Stimulated activated memory B cell treated with anti-CD40 and anti-IgM and Interleukin-4, amounts not matched to agents 10 μg/mL and 1 μg/mL and 100 μg/mL, for 72 hours (primary cell): ENCODE measurements around the gene SEC61G.

ENCODE experiments used
- ATAC-seq: fragments of 150-1000 bp; cut with Tn5 transposase; 2 replicates; pipeline ENCODE4 v1.10.0; 2021
- H3K27ac Mint-ChIP-seq: one replicate; pipeline ENCODE4 v1.8.0; 2022; ENCODE audit warnings: mild to moderate bottlenecking, mixed read lengths
- H3K27me3 Mint-ChIP-seq: one replicate; pipeline ENCODE4 v1.8.0; 2022; ENCODE audit warnings: mixed read lengths
- H3K36me3 Mint-ChIP-seq: one replicate; pipeline ENCODE4 v1.8.0; 2022; ENCODE audit warnings: mixed read lengths
- H3K4me1 Mint-ChIP-seq: one replicate; pipeline ENCODE4 v1.8.0; 2022; ENCODE audit warnings: mixed read lengths
- H3K4me3 Mint-ChIP-seq: one replicate; pipeline ENCODE4 v1.8.0; 2022; ENCODE audit warnings: mild to moderate bottlenecking, moderate library complexity, mixed read lengths
- H3K9me3 Mint-ChIP-seq: one replicate; pipeline ENCODE4 v1.8.0; 2022; ENCODE audit warnings: mixed read lengths

The SEC61G gene

GRCh38 chr7:54758702-54759592 is at the start of gene SEC61G:
Gene SEC61G, minus strand, starts transcription at chr7:54759211. Its CDS starts 1,623 bp downstream, at chr7:54757588.
- Mint-ChIP-seq H3K27me3 (no peaks in the 10 kb centered on the region), H3K4me1 (peaks cover 13% of the 10 kb centered on the region), H3K36me3 (peaks cover 5% of the 10 kb centered on the region), H3K9me3 (no peaks in the 10 kb centered on the region), H3K27ac (peak within 1 kb of the TSS; percentile 96), H3K4me3 (peak within 1 kb of the TSS; percentile 98)
- peak; percentile 98 for ATAC-seq

- no peak for ATAC-seq
- Mint-ChIP-seq H3K36me3 (no peaks in the 10 kb centered on the region), H3K27ac (no peak overlapping the region), H3K27me3 (peaks cover 36% of the 10 kb centered on the region), H3K4me3 (no peak overlapping the region), H3K9me3 (no peaks in the 10 kb centered on the region), H3K4me1 (no peaks in the 10 kb centered on the region)
These were observed 43.8 kb upstream of the SEC61G start for GRCh38 chr7:54802841-54803240.

GRCh38 chr7:54802114-54802513 is 43.1 kb upstream of the SEC61G start:
- H3K9me3 Mint-ChIP-seq = no peaks in the 10 kb centered on the region
- ATAC-seq = no peak
- H3K27ac Mint-ChIP-seq = no peak overlapping the region
- no peaks in the 10 kb centered on the region for H3K36me3 Mint-ChIP-seq
- H3K27me3 Mint-ChIP-seq = peaks cover 36% of the 10 kb centered on the region
- H3K4me3 Mint-ChIP-seq = no peak overlapping the region
- no peaks in the 10 kb centered on the region for H3K4me1 Mint-ChIP-seq

GRCh38 chr7:54799792-54800191 is 40.8 kb upstream of the SEC61G start:
- no peaks in the 10 kb centered on the region for H3K4me1 Mint-ChIP-seq
- peaks cover 18% of the 10 kb centered on the region for H3K27me3 Mint-ChIP-seq
- H3K9me3 Mint-ChIP-seq = no peaks in the 10 kb centered on the region
- no peak overlapping the region for H3K4me3 Mint-ChIP-seq
- H3K27ac Mint-ChIP-seq = no peak overlapping the region
- H3K36me3 Mint-ChIP-seq = no peaks in the 10 kb centered on the region
- ATAC-seq = no peak

- no peaks in the 10 kb centered on the region for H3K9me3 Mint-ChIP-seq
These were observed 39.5 kb upstream of the SEC61G start for GRCh38 chr7:54798530-54798929.

GRCh38 chr7:54796853-54797252 is 37.8 kb upstream of the SEC61G start:
- peaks cover 43% of the 10 kb centered on the region for H3K27me3 Mint-ChIP-seq
- no peak overlapping the region for H3K27ac Mint-ChIP-seq
- no peak for ATAC-seq
- H3K9me3 Mint-ChIP-seq = no peaks in the 10 kb centered on the region
- no peaks in the 10 kb centered on the region for H3K36me3 Mint-ChIP-seq
- no peaks in the 10 kb centered on the region for H3K4me1 Mint-ChIP-seq
- H3K4me3 Mint-ChIP-seq = no peak overlapping the region

More at GRCh38 chr7:54798530-54798929, 39.5 kb upstream of the SEC61G start:
- H3K27me3 Mint-ChIP-seq = peaks cover 29% of the 10 kb centered on the region
- H3K27ac Mint-ChIP-seq = no peak overlapping the region
- no peak overlapping the region for H3K4me3 Mint-ChIP-seq
- ATAC-seq = no peak
- H3K36me3 Mint-ChIP-seq = no peaks in the 10 kb centered on the region
- no peaks in the 10 kb centered on the region for H3K4me1 Mint-ChIP-seq

- Mint-ChIP-seq H3K36me3 (no peaks in the 10 kb centered on the region), H3K9me3 (no peaks in the 10 kb centered on the region), H3K4me1 (no peaks in the 10 kb centered on the region), H3K27me3 (peaks cover 48% of the 10 kb centered on the region), H3K4me3 (no peak overlapping the region), H3K27ac (no peak overlapping the region)
- ATAC-seq = no peak
These were observed 37.1 kb upstream of the SEC61G start for GRCh38 chr7:54796150-54796549.

GRCh38 chr7:54792383-54792782 is 33.4 kb upstream of the SEC61G start:
- no peak overlapping the region for H3K4me3 Mint-ChIP-seq
- no peaks in the 10 kb centered on the region for H3K36me3 Mint-ChIP-seq
- H3K4me1 Mint-ChIP-seq = no peaks in the 10 kb centered on the region
- no peak for ATAC-seq
- H3K27me3 Mint-ChIP-seq = peaks cover 66% of the 10 kb centered on the region
- H3K9me3 Mint-ChIP-seq = no peaks in the 10 kb centered on the region
- H3K27ac Mint-ChIP-seq = no peak overlapping the region

- no peak for ATAC-seq
- H3K36me3 Mint-ChIP-seq = no peaks in the 10 kb centered on the region
- no peaks in the 10 kb centered on the region for H3K9me3 Mint-ChIP-seq
- no peaks in the 10 kb centered on the region for H3K4me1 Mint-ChIP-seq
- H3K27me3 Mint-ChIP-seq = peaks cover 75% of the 10 kb centered on the region
- H3K27ac Mint-ChIP-seq = no peak overlapping the region
- H3K4me3 Mint-ChIP-seq = no peak overlapping the region
These were observed 29.7 kb upstream of the SEC61G start for GRCh38 chr7:54788664-54789063.

GRCh38 chr7:54785261-54785660 is 26.2 kb upstream of the SEC61G start:
- Mint-ChIP-seq H3K9me3 (no peaks in the 10 kb centered on the region), H3K27me3 (peaks cover 48% of the 10 kb centered on the region), H3K27ac (no peak overlapping the region), H3K4me3 (no peak overlapping the region), H3K36me3 (no peaks in the 10 kb centered on the region), H3K4me1 (no peaks in the 10 kb centered on the region)
- peak; percentile 29 for ATAC-seq

- H3K4me3 Mint-ChIP-seq = no peak overlapping the region
- peaks cover 47% of the 10 kb centered on the region for H3K27me3 Mint-ChIP-seq
- no peak overlapping the region for H3K27ac Mint-ChIP-seq
- no peaks in the 10 kb centered on the region for H3K36me3 Mint-ChIP-seq
- no peak for ATAC-seq
- no peaks in the 10 kb centered on the region for H3K9me3 Mint-ChIP-seq
- H3K4me1 Mint-ChIP-seq = no peaks in the 10 kb centered on the region
These were observed 24.9 kb upstream of the SEC61G start for GRCh38 chr7:54783952-54784351.

- H3K27me3 Mint-ChIP-seq = peaks cover 37% of the 10 kb centered on the region
- no peaks in the 10 kb centered on the region for H3K36me3 Mint-ChIP-seq
- no peak for ATAC-seq
- no peaks in the 10 kb centered on the region for H3K9me3 Mint-ChIP-seq
- H3K4me3 Mint-ChIP-seq = no peak overlapping the region
- no peaks in the 10 kb centered on the region for H3K4me1 Mint-ChIP-seq
- no peak overlapping the region for H3K27ac Mint-ChIP-seq
These were observed 23.8 kb upstream of the SEC61G start for GRCh38 chr7:54782829-54783228.

- H3K9me3 Mint-ChIP-seq = peaks cover under 1% of the 10 kb centered on the region
- peaks cover 1% of the 10 kb centered on the region for H3K36me3 Mint-ChIP-seq
- H3K27ac Mint-ChIP-seq = no peak overlapping the region
- no peaks in the 10 kb centered on the region for H3K4me1 Mint-ChIP-seq
- no peak for ATAC-seq
- H3K4me3 Mint-ChIP-seq = no peak overlapping the region
- H3K27me3 Mint-ChIP-seq = peaks cover 32% of the 10 kb centered on the region
These were observed 23.3 kb upstream of the SEC61G start for GRCh38 chr7:54782314-54782713.

GRCh38 chr7:54781134-54781920 is 22.3 kb upstream of the SEC61G start:
- no peak for ATAC-seq
- H3K27ac Mint-ChIP-seq = no peak overlapping the region
- no peaks in the 10 kb centered on the region for H3K4me1 Mint-ChIP-seq
- no peak overlapping the region for H3K4me3 Mint-ChIP-seq
- H3K36me3 Mint-ChIP-seq = peaks cover 11% of the 10 kb centered on the region
- H3K27me3 Mint-ChIP-seq = peaks cover 30% of the 10 kb centered on the region
- peaks cover 10% of the 10 kb centered on the region for H3K9me3 Mint-ChIP-seq

GRCh38 chr7:54780490-54780889 is 21.5 kb upstream of the SEC61G start:
- Mint-ChIP-seq H3K36me3 (peaks cover 14% of the 10 kb centered on the region), H3K27ac (no peak overlapping the region), H3K9me3 (peaks cover 13% of the 10 kb centered on the region), H3K4me1 (no peaks in the 10 kb centered on the region), H3K27me3 (peaks cover 22% of the 10 kb centered on the region), H3K4me3 (no peak overlapping the region)
- no peak for ATAC-seq
